ENCODE data around the gene FBXO42.
"Not testable (repeated sequence)": the region's sequence is repeated elsewhere in the genome, so short reads cannot be mapped to it uniquely, and the experiment has no call there.

The FBXO42 gene

DNA sequence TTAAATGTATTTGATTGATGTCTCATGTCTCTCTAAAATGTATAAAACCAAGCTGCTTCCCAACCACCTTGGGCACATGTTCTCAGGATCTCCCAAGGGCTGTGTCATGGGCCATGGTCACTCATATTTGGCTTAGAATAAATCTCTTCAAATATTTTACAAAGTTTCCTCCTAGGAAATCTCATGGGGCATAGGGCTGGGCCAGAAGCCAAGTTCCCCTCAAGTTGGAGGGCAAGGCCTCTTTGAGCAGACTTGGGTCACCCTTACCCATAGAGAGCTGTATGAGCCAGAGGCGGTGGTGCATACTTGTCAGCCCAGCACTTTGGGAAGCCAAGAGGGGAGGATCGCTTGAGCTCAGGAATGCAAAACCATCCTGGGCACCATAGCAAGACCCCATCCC lies 2.3 kb upstream of the FBXO42 start:
- Histone ChIP-seq H3K27me3 (ENCODE audit: insufficient read depth, low read depth, severe bottlenecking) (no peaks in the 10 kb centered on the region), H3K4me3 (ENCODE audit: low read depth, low read length) (no peak overlapping the region), H3K27ac (no peak overlapping the region), H3K9me3 (ENCODE audit: severe bottlenecking) (no peaks in the 10 kb centered on the region), H3K36me3 (no peaks in the 10 kb centered on the region; the same call in 1 of the 2 replicates)
- TF ChIP-seq, protein P1, sequence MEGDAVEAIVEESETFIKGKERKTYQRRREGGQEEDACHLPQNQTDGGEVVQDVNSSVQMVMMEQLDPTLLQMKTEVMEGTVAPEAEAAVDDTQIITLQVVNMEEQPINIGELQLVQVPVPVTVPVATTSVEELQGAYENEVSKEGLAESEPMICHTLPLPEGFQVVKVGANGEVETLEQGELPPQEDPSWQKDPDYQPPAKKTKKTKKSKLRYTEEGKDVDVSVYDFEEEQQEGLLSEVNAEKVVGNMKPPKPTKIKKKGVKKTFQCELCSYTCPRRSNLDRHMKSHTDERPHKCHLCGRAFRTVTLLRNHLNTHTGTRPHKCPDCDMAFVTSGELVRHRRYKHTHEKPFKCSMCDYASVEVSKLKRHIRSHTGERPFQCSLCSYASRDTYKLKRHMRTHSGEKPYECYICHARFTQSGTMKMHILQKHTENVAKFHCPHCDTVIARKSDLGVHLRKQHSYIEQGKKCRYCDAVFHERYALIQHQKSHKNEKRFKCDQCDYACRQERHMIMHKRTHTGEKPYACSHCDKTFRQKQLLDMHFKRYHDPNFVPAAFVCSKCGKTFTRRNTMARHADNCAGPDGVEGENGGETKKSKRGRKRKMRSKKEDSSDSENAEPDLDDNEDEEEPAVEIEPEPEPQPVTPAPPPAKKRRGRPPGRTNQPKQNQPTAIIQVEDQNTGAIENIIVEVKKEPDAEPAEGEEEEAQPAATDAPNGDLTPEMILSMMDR (IDR thresholded peaks at IDR 0.05; ENCODE audit: low read depth, low read length): no peak
- no peak for DNase-seq

- Histone ChIP-seq H3K27ac (peak overlapping the region; percentile 92), H3K36me3 (no peaks in the 10 kb centered on the region; the same call in 1 of the 2 replicates)
- DNase-seq: peak; percentile 52
These were observed 709 bp upstream of the FBXO42 start for GRCh38 chr1:16352842-16353535.

DNA sequence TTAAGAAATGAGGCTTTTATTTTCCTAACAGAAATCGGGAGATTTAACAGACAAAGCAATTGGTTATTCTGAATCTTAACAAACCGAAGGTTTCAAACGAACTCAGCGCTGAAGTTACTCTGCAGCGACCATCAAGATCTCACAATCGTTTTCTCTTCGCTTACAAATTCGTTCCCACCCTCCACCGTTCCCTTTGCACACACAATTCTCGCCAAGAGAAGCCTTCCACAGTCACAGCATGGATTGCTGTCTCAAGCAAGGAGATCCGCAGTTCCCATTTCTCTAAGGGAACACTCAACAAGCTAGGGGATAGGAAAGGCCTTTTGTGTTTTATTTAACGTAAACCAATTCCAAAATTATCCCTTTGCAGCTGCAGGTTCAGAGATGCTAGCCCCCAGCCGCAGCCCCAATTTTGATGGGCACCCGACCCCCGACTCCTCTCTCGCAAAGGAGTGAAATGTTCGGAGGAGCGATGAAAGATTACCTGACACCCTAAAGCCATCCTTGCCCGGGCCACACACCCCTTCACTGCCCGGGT lies 755 bp downstream of the FBXO42 start:
- Histone ChIP-seq H3K36me3 (no peaks in the 10 kb centered on the region; the same call in 1 of the 2 replicates), H3K4me3 (ENCODE audit: low read depth, low read length) (peak overlapping the region; percentile 98), H3K9me3 (ENCODE audit: severe bottlenecking) (no peaks in the 10 kb centered on the region), H3K27ac (peak overlapping the region; percentile 92), H3K27me3 (ENCODE audit: insufficient read depth, low read depth, severe bottlenecking) (no peaks in the 10 kb centered on the region)
- no peak for DNase-seq
- TF ChIP-seq, protein P1 (IDR thresholded peaks at IDR 0.05; ENCODE audit: low read depth, low read length): no peak

More at GRCh38 chr1:16352842-16353535, 709 bp upstream of the FBXO42 start:
- H3K27me3 ChIP-seq (ENCODE audit: insufficient read depth, low read depth, severe bottlenecking): no peaks in the 10 kb centered on the region
- TF ChIP-seq, protein P1 (IDR thresholded peaks at IDR 0.05; ENCODE audit: low read depth, low read length): no peak
- H3K4me3 ChIP-seq (ENCODE audit: low read depth, low read length): peak overlapping the region; percentile 98
- no peaks in the 10 kb centered on the region for H3K9me3 ChIP-seq (ENCODE audit: severe bottlenecking)

DNA sequence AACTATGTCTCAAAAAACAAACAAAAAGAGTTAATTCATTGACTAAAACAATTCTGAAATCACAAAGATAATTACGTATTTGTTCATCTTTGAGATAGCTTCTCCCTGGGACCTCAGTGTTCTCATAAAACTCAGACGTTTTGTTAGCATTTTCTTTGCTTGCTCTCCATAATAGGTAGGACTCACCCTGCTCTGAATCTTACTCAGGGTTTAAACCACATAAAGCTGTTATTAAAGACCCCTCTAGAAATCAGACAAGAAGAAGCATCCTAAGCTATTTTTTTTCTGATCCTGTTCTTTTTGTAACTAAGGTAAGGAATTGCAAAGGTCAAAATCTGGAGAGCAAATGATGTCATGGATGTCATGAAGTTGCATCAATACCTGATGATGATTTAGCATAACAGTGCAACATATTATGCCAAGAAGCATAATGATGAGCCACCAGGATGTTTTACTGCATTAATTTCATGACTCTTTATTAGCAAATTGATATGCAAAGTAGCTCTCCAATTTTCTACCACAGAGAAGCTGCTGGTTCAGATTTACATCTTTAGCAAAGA lies 2.4 kb downstream of the FBXO42 start:
- no peak overlapping the region for H3K27ac ChIP-seq
- TF ChIP-seq, protein P1 (IDR thresholded peaks at IDR 0.05; ENCODE audit: low read depth, low read length): no peak
- no peak overlapping the region for H3K4me3 ChIP-seq (ENCODE audit: low read depth, low read length)
- no peaks in the 10 kb centered on the region; the same call in 1 of the 2 replicates for H3K36me3 ChIP-seq
- no peaks in the 10 kb centered on the region for H3K9me3 ChIP-seq (ENCODE audit: severe bottlenecking)
- H3K27me3 ChIP-seq (ENCODE audit: insufficient read depth, low read depth, severe bottlenecking): no peaks in the 10 kb centered on the region
- DNase-seq: no peak

GRCh38 chr1:16348414-16349182 lies 3.7 kb downstream of the FBXO42 start:
- no peak for DNase-seq
- Histone ChIP-seq H3K27me3 (ENCODE audit: insufficient read depth, low read depth, severe bottlenecking) (no peaks in the 10 kb centered on the region), H3K27ac (no peak overlapping the region), H3K36me3 (no peaks in the 10 kb centered on the region; the same call in 1 of the 2 replicates), H3K4me3 (ENCODE audit: low read depth, low read length) (no peak overlapping the region), H3K9me3 (ENCODE audit: severe bottlenecking) (no peaks in the 10 kb centered on the region)
- TF ChIP-seq, protein P1 (IDR thresholded peaks at IDR 0.05; ENCODE audit: low read depth, low read length): no peak

- not testable (repeated sequence) for H3K27me3 ChIP-seq (ENCODE audit: insufficient read depth, low read depth, severe bottlenecking); H3K27ac ChIP-seq; H3K36me3 ChIP-seq; DNase-seq; H3K4me3 ChIP-seq (ENCODE audit: low read depth, low read length); H3K9me3 ChIP-seq (ENCODE audit: severe bottlenecking)
These were observed 9.0 kb downstream of the FBXO42 start for GRCh38 chr1:16343276-16343675.

Data from WERI-Rb-1 (cell line).